Measurements from ENCODE around the gene SLC25A25. TPM values are rescaled to one million over a fixed set of nuclear protein-coding genes. Genes with fewer than 3 reads are reported as not detected.

SLC25A25 gene
- total and polyA plus RNA-seq, 9 of the 15 experiments (the other 6 are each of a cell fraction or from before 2014, with no cell fraction given) = 0.07 to 35.9 (median 23.2) TPM

- TF ChIP-seq, protein P1, sequence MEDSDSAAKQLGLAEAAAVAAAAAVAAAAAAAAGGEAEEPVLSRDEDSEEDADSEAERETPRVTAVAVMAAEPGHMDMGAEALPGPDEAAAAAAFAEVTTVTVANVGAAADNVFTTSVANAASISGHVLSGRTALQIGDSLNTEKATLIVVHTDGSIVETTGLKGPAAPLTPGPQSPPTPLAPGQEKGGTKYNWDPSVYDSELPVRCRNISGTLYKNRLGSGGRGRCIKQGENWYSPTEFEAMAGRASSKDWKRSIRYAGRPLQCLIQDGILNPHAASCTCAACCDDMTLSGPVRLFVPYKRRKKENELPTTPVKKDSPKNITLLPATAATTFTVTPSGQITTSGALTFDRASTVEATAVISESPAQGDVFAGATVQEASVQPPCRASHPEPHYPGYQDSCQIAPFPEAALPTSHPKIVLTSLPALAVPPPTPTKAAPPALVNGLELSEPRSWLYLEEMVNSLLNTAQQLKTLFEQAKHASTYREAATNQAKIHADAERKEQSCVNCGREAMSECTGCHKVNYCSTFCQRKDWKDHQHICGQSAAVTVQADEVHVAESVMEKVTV (CRISPR knock-in tag; IDR thresholded peaks at IDR 0.05) = peak; percentile 31; the same call in 1 of the 2 replicates
- TF ChIP-seq RBM25 (IDR thresholded peaks at IDR 0.05; ENCODE audit: low read depth, low read length, severe bottlenecking) (peak; percentile 84), XRCC5 (IDR thresholded peaks at IDR 0.05; ENCODE audit: low read depth, low read length) (peak; percentile 43; the same call in 1 of the 2 replicates), HDAC2 (IDR thresholded peaks at IDR 0.05) (peak; percentile 69; the same call in 1 of the 2 replicates), SRF (CRISPR knock-in tag; IDR thresholded peaks at IDR 0.05) (peak in 1 of 2 experiments; percentile 36; a peak in 1 of 4 replicates), RAD21 (CRISPR knock-in tag; conservative IDR thresholded peaks at IDR 0.05 in 1 of 2, IDR thresholded peaks at IDR 0.05 in 1 of 2) (peak; percentile 69 to 72), FOXP1 (CRISPR knock-in tag; IDR thresholded peaks at IDR 0.05) (0 out of 2 replicates have a peak, but pooled peaks have one; percentile 74), RCOR1 (IDR thresholded peaks at IDR 0.05; ENCODE audit: borderline replicate concordance in 1 of 2, low read depth in 2 of 2, low read length in 2 of 2) (peak in 1 of 2 experiments; percentile 49; a peak in 1 of 4 replicates), MYC (IDR thresholded peaks at IDR 0.05; ENCODE audit: low read depth, low read length) (0 out of 2 replicates have a peak, but pooled peaks have one; percentile 21), MYC (CRISPR knock-in tag; IDR thresholded peaks at IDR 0.05; ENCODE audit: borderline replicate concordance, low read depth) (no peak), CTCF (IDR thresholded peaks at IDR 0.05 in 2 of 3, conservative IDR thresholded peaks at IDR 0.05 in 1 of 3; ENCODE audit: insufficient read depth in 2 of 3, low read depth in 1 of 3, low read length in 3 of 3) (peak; percentile 83 to 94 (median 88)), SMC3 (conservative IDR thresholded peaks at IDR 0.05; ENCODE audit: insufficient read depth, low read depth, low read length) (0 out of 2 replicates have a peak, but pooled peaks have one; percentile 22), NELFE (IDR thresholded peaks at IDR 0.05; ENCODE audit: insufficient read depth, insufficient read length) (no peak), FOSL1 (tag; conservative IDR thresholded peaks at IDR 0.05) (no peak), ZFP30 (CRISPR knock-in tag; IDR thresholded peaks at IDR 0.05; ENCODE audit: borderline replicate concordance) (no peak), ZNF717 (CRISPR knock-in tag; IDR thresholded peaks at IDR 0.05) (no peak), DPF2 (IDR thresholded peaks at IDR 0.05) (no peak), KLF16 (IDR thresholded peaks at IDR 0.05) (peak; percentile 41; the same call in 1 of the 2 replicates)
- TF ChIP-seq, protein P2, sequence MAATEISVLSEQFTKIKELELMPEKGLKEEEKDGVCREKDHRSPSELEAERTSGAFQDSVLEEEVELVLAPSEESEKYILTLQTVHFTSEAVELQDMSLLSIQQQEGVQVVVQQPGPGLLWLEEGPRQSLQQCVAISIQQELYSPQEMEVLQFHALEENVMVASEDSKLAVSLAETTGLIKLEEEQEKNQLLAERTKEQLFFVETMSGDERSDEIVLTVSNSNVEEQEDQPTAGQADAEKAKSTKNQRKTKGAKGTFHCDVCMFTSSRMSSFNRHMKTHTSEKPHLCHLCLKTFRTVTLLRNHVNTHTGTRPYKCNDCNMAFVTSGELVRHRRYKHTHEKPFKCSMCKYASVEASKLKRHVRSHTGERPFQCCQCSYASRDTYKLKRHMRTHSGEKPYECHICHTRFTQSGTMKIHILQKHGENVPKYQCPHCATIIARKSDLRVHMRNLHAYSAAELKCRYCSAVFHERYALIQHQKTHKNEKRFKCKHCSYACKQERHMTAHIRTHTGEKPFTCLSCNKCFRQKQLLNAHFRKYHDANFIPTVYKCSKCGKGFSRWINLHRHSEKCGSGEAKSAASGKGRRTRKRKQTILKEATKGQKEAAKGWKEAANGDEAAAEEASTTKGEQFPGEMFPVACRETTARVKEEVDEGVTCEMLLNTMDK (IDR thresholded peaks at IDR 0.05; ENCODE audit: borderline replicate concordance, insufficient read depth, low read depth, low read length, poor library complexity, severe bottlenecking) = peak; percentile 30
Measured at GRCh38 chr9:128124873-128125579, 57.0 kb downstream of the SLC25A25 start (continued).
